ENCODE measurements around the gene KIAA1217. TPM values are rescaled to one million over a fixed set of nuclear protein-coding genes. Genes with fewer than 3 reads are reported as not detected.

KIAA1217 gene
- total and polyA plus RNA-seq, 9 of the 15 experiments (the other 6 are each of a cell fraction or from before 2014, with no cell fraction given): 0.04 TPM; not detected in 8

GRCh38 chr10:24177636-24178035 lies 31.3 kb upstream of the KIAA1217 start:
- no peak for ATAC-seq
- Histone ChIP-seq H3K4me1 (replicated peaks in 1 of 2; ENCODE audit: control insufficient read depth in 2 of 2, insufficient read depth in 2 of 2, low read length in 2 of 2) (no peaks in the 10 kb centered on the region), H3K9me3 (replicated peaks; ENCODE audit: control insufficient read depth, insufficient read depth, low read depth, low read length) (no peaks in the 10 kb centered on the region), H3K9ac (ENCODE audit: insufficient read depth in 1 of 2, low read depth in 2 of 2, low read length in 2 of 2) (no peak overlapping the region), H3K27me3 (ENCODE audit: control insufficient read depth in 2 of 2, insufficient read depth in 2 of 2, low read length in 2 of 2) (no peaks in the 10 kb centered on the region), H3K4me3 (no peak overlapping the region), H2AFZ (ENCODE audit: low read depth, low read length) (no peak overlapping the region), H3K79me2 (ENCODE audit: control insufficient read depth, insufficient read depth, low read length) (no peaks in the 10 kb centered on the region), H3K36me3 (ENCODE audit: control insufficient read depth, insufficient read depth, low read length) (no peaks in the 10 kb centered on the region), H3K9me1 (ENCODE audit: control insufficient read depth, insufficient read depth, low read length) (no peaks in the 10 kb centered on the region), H4K20me1 (replicated peaks; ENCODE audit: control insufficient read depth, insufficient read depth, low read length) (no peaks in the 10 kb centered on the region), H3K4me2 (ENCODE audit: insufficient read depth, low read length) (no peak overlapping the region), H3K27ac (ENCODE audit: extremely low read depth, low read depth, low read length) (no peak overlapping the region)
- no peak for FAIRE-seq
- no peak for DNase-seq (ENCODE audit: extremely low read depth in 1 of 4, low spot score in 3 of 4)
- in situ Hi-C loops (cut with MboI): no loop called here
- no TSS peak for BruUV-seq (replicated peaks)
- ChIA-PET POLR2A (no interaction called here), CTCF (ENCODE audit: low intra/inter-chr PET ratio) (no interaction called here)
- TF ChIP-seq SP1 (CRISPR knock-in tag; IDR thresholded peaks at IDR 0.05): no peak
- no peak for TF ChIP-seq RBM39 (optimal IDR thresholded peaks at IDR 0.05; ENCODE audit: low read depth, low read length)
- no peak for TF ChIP-seq ZNF134 (CRISPR knock-in tag; conservative IDR thresholded peaks at IDR 0.05)
- no peak for TF ChIP-seq ZBTB1 (CRISPR knock-in tag; IDR thresholded peaks at IDR 0.05; ENCODE audit: borderline replicate concordance, low read depth)
- TF ChIP-seq JUNB (CRISPR knock-in tag; conservative IDR thresholded peaks at IDR 0.05): no peak
- no peak for TF ChIP-seq NCOA1 (IDR thresholded peaks at IDR 0.05; ENCODE audit: low read depth)
- intact Hi-C loops (cut with micrococcal nuclease): no loop called here

DNA sequence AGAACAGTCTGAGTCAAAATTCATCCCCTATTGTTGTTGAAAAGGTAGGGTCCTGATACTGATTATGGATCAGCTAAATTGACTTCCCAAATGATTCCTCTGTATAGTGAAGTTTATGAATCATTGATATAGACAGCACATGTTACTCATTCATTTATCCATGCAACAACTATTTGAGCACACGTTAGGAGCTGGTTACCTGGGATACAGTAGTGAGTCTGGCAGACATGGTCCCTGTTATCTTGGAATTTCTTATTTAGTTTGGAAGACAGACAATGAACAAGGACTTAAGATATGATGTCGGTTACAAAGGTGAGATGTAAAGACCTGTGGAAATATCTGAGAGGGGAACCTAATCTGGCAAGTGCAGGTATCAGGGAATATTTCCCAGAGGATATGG lies 28.0 kb upstream of the KIAA1217 start:
- in situ Hi-C loops (cut with MboI) (no loop called here), intact Hi-C loops (cut with micrococcal nuclease) (no loop called here)
- no peak overlapping the region for H3K4me3 ChIP-seq
- no peak overlapping the region for H2AFZ ChIP-seq (ENCODE audit: low read depth, low read length)
- no peak overlapping the region for H3K27ac ChIP-seq (ENCODE audit: extremely low read depth, low read depth, low read length)
- DNase-seq (ENCODE audit: extremely low read depth in 1 of 4, low spot score in 3 of 4): no peak
- H3K4me1 ChIP-seq (replicated peaks in 1 of 2; ENCODE audit: control insufficient read depth in 2 of 2, insufficient read depth in 2 of 2, low read length in 2 of 2): no peaks in the 10 kb centered on the region
- no peaks in the 10 kb centered on the region for H3K36me3 ChIP-seq (ENCODE audit: control insufficient read depth, insufficient read depth, low read length)
- no peaks in the 10 kb centered on the region for H3K9me3 ChIP-seq (replicated peaks; ENCODE audit: control insufficient read depth, insufficient read depth, low read depth, low read length)
- H3K9me1 ChIP-seq (ENCODE audit: control insufficient read depth, insufficient read depth, low read length): no peaks in the 10 kb centered on the region
- no peaks in the 10 kb centered on the region for H3K27me3 ChIP-seq (ENCODE audit: control insufficient read depth in 2 of 2, insufficient read depth in 2 of 2, low read length in 2 of 2)
- BruUV-seq (replicated peaks): no TSS peak
- H4K20me1 ChIP-seq (replicated peaks; ENCODE audit: control insufficient read depth, insufficient read depth, low read length): no peaks in the 10 kb centered on the region
- no peak overlapping the region for H3K4me2 ChIP-seq (ENCODE audit: insufficient read depth, low read length)
- no peak overlapping the region for H3K9ac ChIP-seq (ENCODE audit: insufficient read depth in 1 of 2, low read depth in 2 of 2, low read length in 2 of 2)
- POLR2A ChIA-PET: no interaction called here
- 0% methylated on average over 2 of the region's 2 CpGs for WGBS (ENCODE audit: insufficient coverage, low coverage, missing lambda C conversion rate)
- H3K79me2 ChIP-seq (ENCODE audit: control insufficient read depth, insufficient read depth, low read length): no peaks in the 10 kb centered on the region
- no peak for ATAC-seq
- CTCF ChIA-PET (ENCODE audit: low intra/inter-chr PET ratio): no interaction called here
- FAIRE-seq: no peak
- TF ChIP-seq KDM1A (IDR thresholded peaks at IDR 0.05) (no peak), PTTG1 (tag; IDR thresholded peaks at IDR 0.05; ENCODE audit: low read depth) (no peak), ATF6 (CRISPR knock-in tag; IDR thresholded peaks at IDR 0.05) (no peak), ZFP36 (IDR thresholded peaks at IDR 0.05; ENCODE audit: low read depth, low read length, partially characterized antibody) (no peak), FOSL1 (tag; conservative IDR thresholded peaks at IDR 0.05) (no peak), GTF2E2 (tag; IDR thresholded peaks at IDR 0.05) (no peak)
- TF ChIP-seq, protein P1, sequence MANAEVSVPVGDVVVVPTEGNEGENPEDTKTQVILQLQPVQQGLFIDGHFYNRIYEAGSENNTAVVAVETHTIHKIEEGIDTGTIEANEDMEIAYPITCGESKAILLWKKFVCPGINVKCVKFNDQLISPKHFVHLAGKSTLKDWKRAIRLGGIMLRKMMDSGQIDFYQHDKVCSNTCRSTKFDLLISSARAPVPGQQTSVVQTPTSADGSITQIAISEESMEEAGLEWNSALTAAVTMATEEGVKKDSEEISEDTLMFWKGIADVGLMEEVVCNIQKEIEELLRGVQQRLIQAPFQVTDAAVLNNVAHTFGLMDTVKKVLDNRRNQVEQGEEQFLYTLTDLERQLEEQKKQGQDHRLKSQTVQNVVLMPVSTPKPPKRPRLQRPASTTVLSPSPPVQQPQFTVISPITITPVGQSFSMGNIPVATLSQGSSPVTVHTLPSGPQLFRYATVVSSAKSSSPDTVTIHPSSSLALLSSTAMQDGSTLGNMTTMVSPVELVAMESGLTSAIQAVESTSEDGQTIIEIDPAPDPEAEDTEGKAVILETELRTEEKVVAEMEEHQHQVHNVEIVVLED (CRISPR knock-in tag; IDR thresholded peaks at IDR 0.05): no peak
- TF ChIP-seq, protein P2, sequence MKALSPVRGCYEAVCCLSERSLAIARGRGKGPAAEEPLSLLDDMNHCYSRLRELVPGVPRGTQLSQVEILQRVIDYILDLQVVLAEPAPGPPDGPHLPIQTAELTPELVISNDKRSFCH (CRISPR knock-in tag; IDR thresholded peaks at IDR 0.05): no peak
- TF ChIP-seq, protein P2 (tag; IDR thresholded peaks at IDR 0.05): no peak
